NT2/D1 (cell line): ENCODE results near the gene HSD17B2.

ENCODE experiments used
- YY1 ChIP-seq: IDR thresholded peaks from 2 replicates; pipeline ENCODE4 v1.6.1; 2011; ENCODE audit not compliant: insufficient read length, insufficient read depth
- ZNF274 ChIP-seq: IDR thresholded peaks from 2 replicates; pipeline ENCODE4 v1.6.1; 2011; ENCODE audit warnings: mild to moderate bottlenecking, low read depth, low read length

DNA sequence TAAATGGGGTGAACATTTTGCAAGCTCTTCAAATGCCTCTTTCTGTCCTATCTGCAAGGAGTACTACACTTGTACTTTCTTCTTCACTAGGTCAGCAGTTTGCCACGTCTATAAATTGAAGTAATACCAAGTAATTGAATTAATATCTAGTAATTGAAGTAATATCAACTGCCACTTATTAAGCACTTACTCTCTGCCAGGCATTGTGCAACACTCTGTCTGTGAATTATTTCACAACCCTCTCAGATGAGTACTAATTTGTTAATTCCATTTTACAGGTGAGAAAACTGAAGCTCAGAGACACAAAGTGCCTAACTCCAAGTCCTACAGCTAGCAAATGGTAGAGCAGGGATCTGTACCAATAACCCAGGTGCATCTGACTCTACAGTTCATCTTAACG, 27.9 kb upstream of the HSD17B2 start:
- TF ChIP-seq ZNF274 (no peak), YY1 (no peak)
